ENCODE results near the gene SLC5A7. TPM values are rescaled to one million over a fixed set of nuclear protein-coding genes. Genes with fewer than 3 reads are reported as not detected.

The SLC5A7 gene
- total and polyA plus RNA-seq, 12 donors, result 0.04 to 0.39 (median 0.11) TPM; not detected in 1

- WGBS, 2 donors, result 68 to 81% methylated on average over 4 of the region's 4 CpGs
- no peak for ATAC-seq
These were observed 75.2 kb downstream of the SLC5A7 start for GRCh38 chr2:108061439-108062042.

More at GRCh38 chr2:108061439-108062042, 75.2 kb downstream of the SLC5A7 start:
- no peak overlapping the region for H3K27ac ChIP-seq
- no peak for DNase-seq
- no peaks in the 10 kb centered on the region for H3K36me3 ChIP-seq
- intact Hi-C loops (cut with DNase I), result no loop called here
- H3K9me3 ChIP-seq, result no peaks in the 10 kb centered on the region
- no peaks in the 10 kb centered on the region for H3K4me1 ChIP-seq
- TF ChIP-seq, protein P1, sequence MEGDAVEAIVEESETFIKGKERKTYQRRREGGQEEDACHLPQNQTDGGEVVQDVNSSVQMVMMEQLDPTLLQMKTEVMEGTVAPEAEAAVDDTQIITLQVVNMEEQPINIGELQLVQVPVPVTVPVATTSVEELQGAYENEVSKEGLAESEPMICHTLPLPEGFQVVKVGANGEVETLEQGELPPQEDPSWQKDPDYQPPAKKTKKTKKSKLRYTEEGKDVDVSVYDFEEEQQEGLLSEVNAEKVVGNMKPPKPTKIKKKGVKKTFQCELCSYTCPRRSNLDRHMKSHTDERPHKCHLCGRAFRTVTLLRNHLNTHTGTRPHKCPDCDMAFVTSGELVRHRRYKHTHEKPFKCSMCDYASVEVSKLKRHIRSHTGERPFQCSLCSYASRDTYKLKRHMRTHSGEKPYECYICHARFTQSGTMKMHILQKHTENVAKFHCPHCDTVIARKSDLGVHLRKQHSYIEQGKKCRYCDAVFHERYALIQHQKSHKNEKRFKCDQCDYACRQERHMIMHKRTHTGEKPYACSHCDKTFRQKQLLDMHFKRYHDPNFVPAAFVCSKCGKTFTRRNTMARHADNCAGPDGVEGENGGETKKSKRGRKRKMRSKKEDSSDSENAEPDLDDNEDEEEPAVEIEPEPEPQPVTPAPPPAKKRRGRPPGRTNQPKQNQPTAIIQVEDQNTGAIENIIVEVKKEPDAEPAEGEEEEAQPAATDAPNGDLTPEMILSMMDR (IDR thresholded peaks at IDR 0.05), result no peak
- no peak overlapping the region for H3K4me3 ChIP-seq
- H3K27me3 ChIP-seq, result no peaks in the 10 kb centered on the region

Other genes with a start within 250 kb of the SLC5A7 start
- gene RGPD4, start 159.6 kb upstream of the SLC5A7 start, total RNA-seq, result under 1 TPM in 2 of 10 donors, not detected in 8; 0.05 to 0.16 TPM
- not detected for gene RGPD4, start 159.6 kb upstream of the SLC5A7 start, polyA plus RNA-seq

Measured in heart right ventricle (tissue), 16 donors.